ENCODE results near the gene SEMA6B.
A peak's percentile ranks its signal among the peaks of the same experiment; 100 is the strongest.
"Not testable (repeated sequence)": the region's sequence is repeated elsewhere in the genome, so short reads cannot be mapped to it uniquely, and the experiment has no call there.

SEMA6B gene

GRCh38 chr19:4571305-4571917 is 11.9 kb upstream of the SEMA6B start:
- no peak for TF ChIP-seq CTCF (IDR thresholded peaks at IDR 0.05; ENCODE audit: insufficient read depth, low read depth, low read length, missing control alignments)
- H3K4me3 ChIP-seq (ENCODE audit: low read depth, low read length) = no peak overlapping the region
- no peak for DNase-seq (ENCODE audit: low read depth)

- DNase-seq (ENCODE audit: low read depth) = no peak
- TF ChIP-seq CTCF (IDR thresholded peaks at IDR 0.05; ENCODE audit: insufficient read depth, low read depth, low read length, missing control alignments) = no peak
- H3K4me3 ChIP-seq (ENCODE audit: low read depth, low read length) = no peak overlapping the region
Measured at GRCh38 chr19:4570916-4571304, 11.4 kb upstream of the SEMA6B start.

- no peak for TF ChIP-seq CTCF (IDR thresholded peaks at IDR 0.05; ENCODE audit: insufficient read depth, low read depth, low read length, missing control alignments)
- DNase-seq (ENCODE audit: low read depth) = no peak
- no peak overlapping the region for H3K4me3 ChIP-seq (ENCODE audit: low read depth, low read length)
Measured at GRCh38 chr19:4570402-4570801, 10.9 kb upstream of the SEMA6B start.

GRCh38 chr19:4568886-4569285 is 9.4 kb upstream of the SEMA6B start:
- DNase-seq (ENCODE audit: low read depth) = no peak
- no peak for TF ChIP-seq CTCF (IDR thresholded peaks at IDR 0.05; ENCODE audit: insufficient read depth, low read depth, low read length, missing control alignments)
- H3K4me3 ChIP-seq (ENCODE audit: low read depth, low read length) = no peak overlapping the region

DNA sequence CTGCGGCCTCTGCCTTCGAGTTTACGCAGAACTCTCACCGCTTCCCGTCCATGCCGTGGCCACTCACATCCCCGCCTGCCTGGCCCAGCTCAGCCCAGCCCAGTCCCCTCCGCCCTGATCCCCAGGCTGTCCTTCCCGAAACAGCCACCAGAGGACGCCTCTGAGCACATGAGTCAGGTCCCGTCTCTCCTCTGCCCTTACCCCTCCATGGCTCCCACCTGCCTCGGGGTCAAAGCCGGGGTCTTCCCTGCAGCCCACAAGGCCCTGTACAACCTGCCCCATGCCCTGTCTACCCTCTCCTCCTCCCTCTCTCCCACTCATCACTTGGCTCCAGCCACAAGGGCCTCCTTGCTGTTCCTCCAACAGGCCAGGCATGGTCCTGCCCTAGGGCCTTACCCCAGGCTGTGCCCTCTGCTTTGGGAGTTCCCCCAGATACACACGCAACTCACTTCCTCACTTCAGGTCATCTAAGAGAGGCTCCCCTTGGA is 8.1 kb upstream of the SEMA6B start:
- TF ChIP-seq CTCF (IDR thresholded peaks at IDR 0.05; ENCODE audit: insufficient read depth, low read depth, low read length, missing control alignments) = peak; percentile 82
- no peak overlapping the region for H3K4me3 ChIP-seq (ENCODE audit: low read depth, low read length)
- DNase-seq (ENCODE audit: low read depth) = peak; percentile 34

- no peak for TF ChIP-seq CTCF (IDR thresholded peaks at IDR 0.05; ENCODE audit: insufficient read depth, low read depth, low read length, missing control alignments)
- no peak overlapping the region for H3K4me3 ChIP-seq (ENCODE audit: low read depth, low read length)
- DNase-seq (ENCODE audit: low read depth) = no peak
Measured at GRCh38 chr19:4566402-4567051, 7.0 kb upstream of the SEMA6B start.

- not testable (repeated sequence) for H3K4me3 ChIP-seq (ENCODE audit: low read depth, low read length); DNase-seq (ENCODE audit: low read depth)
Measured at GRCh38 chr19:4563562-4563961, 4.1 kb upstream of the SEMA6B start.

DNA sequence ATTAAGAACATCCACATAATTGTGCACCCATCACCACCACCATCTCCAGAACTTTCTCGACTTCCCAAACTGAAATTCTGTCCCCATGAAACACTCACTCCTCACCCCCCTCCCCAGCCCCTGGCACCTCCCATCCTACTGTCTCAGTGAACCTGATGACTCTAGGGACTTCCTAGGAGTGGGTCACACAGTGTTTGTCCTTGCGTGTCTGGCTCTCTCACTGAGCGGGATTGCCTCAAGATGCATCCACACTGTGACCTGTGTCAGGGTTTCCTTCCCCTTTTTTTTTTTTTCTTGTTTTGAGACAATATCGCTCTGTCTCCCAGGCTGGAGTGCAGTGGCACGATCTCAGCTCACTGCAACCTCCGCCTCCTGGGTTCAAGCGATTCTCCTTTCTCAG is 2.6 kb upstream of the SEMA6B start:
- not testable (repeated sequence) for H3K4me3 ChIP-seq (ENCODE audit: low read depth, low read length); DNase-seq (ENCODE audit: low read depth)
